SK-N-SH treated with all-trans-retinoic acid at 6 μM for 48 hours (cell line): ENCODE results near the gene MCCD1.

Experiments
- ATAC-seq: fragments of 200-7000 bp; cut with Tn5 transposase; 3 replicates; pipeline ENCODE4 v1.9.1; 2020; ENCODE audit warnings: mild to moderate bottlenecking, moderate library complexity
- ARNTL ChIP-seq: fragments of 450-650 bp; formaldehyde crosslinking; IDR thresholded peaks from 2 replicates; pipeline ENCODE4 v1.5.0; 2020; ENCODE audit warnings: low read depth, mild to moderate bottlenecking, moderate library complexity, borderline replicate concordance
- BACH2 ChIP-seq: fragments of 250-450 bp; sonication (Bioruptor Pico); IDR thresholded peaks from 2 replicates; pipeline ENCODE4 v1.9.0; 2021; ENCODE audit warnings: mild to moderate bottlenecking, borderline replicate concordance
- CREB5 ChIP-seq: fragments of 250-450 bp; sonication (Bioruptor Pico); IDR thresholded peaks from 2 replicates; pipeline ENCODE4 v1.5.1; 2020; ENCODE audit warnings: low read depth, mild to moderate bottlenecking, moderate library complexity
- CSRNP3 ChIP-seq: fragments of 250-450 bp; sonication (Bioruptor Pico); IDR thresholded peaks from 2 replicates; pipeline ENCODE4 v1.5.1; 2021; ENCODE audit warnings: mild to moderate bottlenecking, moderate library complexity
- ESRRG ChIP-seq: fragments of 250-450 bp; sonication (Bioruptor Pico); IDR thresholded peaks from 2 replicates; pipeline ENCODE4 v1.6.1; 2021; ENCODE audit warnings: mild to moderate bottlenecking
- ISL1 ChIP-seq: fragments of 250-450 bp; sonication (Bioruptor Pico); IDR thresholded peaks from 2 replicates; pipeline ENCODE4 v2.1.2; 2022; ENCODE audit warnings: mild to moderate bottlenecking, moderate library complexity
- OSR1 ChIP-seq: fragments of 250-450 bp; sonication (Bioruptor Pico); IDR thresholded peaks from 2 replicates; pipeline ENCODE4 v1.8.0; 2022; ENCODE audit warnings: moderate library complexity, mild to moderate bottlenecking, inconsistent platforms
- PATZ1 ChIP-seq: fragments of 250-450 bp; sonication (Bioruptor Pico); IDR thresholded peaks from 2 replicates; pipeline ENCODE4 v1.8.0; 2020; ENCODE audit warnings: mild to moderate bottlenecking, moderate library complexity, borderline replicate concordance
- SNAI2 ChIP-seq: fragments of 250-450 bp; sonication (Bioruptor Pico); IDR thresholded peaks from 2 replicates; pipeline ENCODE4 v1.5.0; 2020; ENCODE audit warnings: mild to moderate bottlenecking, moderate library complexity
- TCF4 ChIP-seq: fragments of 250-450 bp; sonication (Bioruptor Pico); IDR thresholded peaks from 2 replicates; pipeline ENCODE4 v1.8.0; 2021; ENCODE audit warnings: mild to moderate bottlenecking, moderate library complexity, borderline replicate concordance
- TOX ChIP-seq: fragments of 250-450 bp; sonication (Bioruptor Pico); IDR thresholded peaks from 2 replicates; pipeline ENCODE4 v1.8.0; 2021; ENCODE audit warnings: mild to moderate bottlenecking, moderate library complexity, borderline replicate concordance
- TSHZ2 ChIP-seq: fragments of 250-450 bp; sonication (Bioruptor Pico); IDR thresholded peaks from 2 replicates; pipeline ENCODE4 v1.5.0; 2020; ENCODE audit warnings: mild to moderate bottlenecking, moderate library complexity
- ZC3H10 ChIP-seq: fragments of 250-450 bp; sonication (Bioruptor Pico); IDR thresholded peaks from 2 replicates; pipeline ENCODE4 v1.5.1; 2021; ENCODE audit warnings: mild to moderate bottlenecking, moderate library complexity
- ZFP3 ChIP-seq: fragments of 250-450 bp; sonication (Bioruptor Pico); IDR thresholded peaks from 2 replicates; pipeline ENCODE4 v1.5.0; 2020; ENCODE audit warnings: mild to moderate bottlenecking, moderate library complexity
- ZFP30 ChIP-seq: fragments of 450-650 bp; formaldehyde crosslinking; IDR thresholded peaks from 2 replicates; pipeline ENCODE4 v1.5.0; 2022; ENCODE audit warnings: mild to moderate bottlenecking, moderate library complexity
- ZNF565 ChIP-seq: fragments of 450-650 bp; formaldehyde crosslinking; conservative IDR thresholded peaks from 2 replicates; pipeline ENCODE4 v1.5.0; 2020; ENCODE audit warnings: low read depth, mild to moderate bottlenecking, moderate library complexity
- ZNF70 ChIP-seq: fragments of 450-650 bp; formaldehyde crosslinking; IDR thresholded peaks from 2 replicates; pipeline ENCODE4 v1.5.0; 2020; ENCODE audit warnings: mild to moderate bottlenecking, moderate library complexity
- ZNF8 ChIP-seq: fragments of 450-650 bp; formaldehyde crosslinking; IDR thresholded peaks from 2 replicates; pipeline ENCODE4 v1.5.0; 2020; ENCODE audit warnings: mild to moderate bottlenecking, moderate library complexity
- TF ChIP-seq, protein P1 (sequence below): fragments of 250-450 bp; sonication (Bioruptor Pico); IDR thresholded peaks from 2 replicates; pipeline ENCODE4 v1.8.0; 2021; ENCODE audit warnings: low read depth, mild to moderate bottlenecking, moderate library complexity, borderline replicate concordance

Gene MCCD1

DNA sequence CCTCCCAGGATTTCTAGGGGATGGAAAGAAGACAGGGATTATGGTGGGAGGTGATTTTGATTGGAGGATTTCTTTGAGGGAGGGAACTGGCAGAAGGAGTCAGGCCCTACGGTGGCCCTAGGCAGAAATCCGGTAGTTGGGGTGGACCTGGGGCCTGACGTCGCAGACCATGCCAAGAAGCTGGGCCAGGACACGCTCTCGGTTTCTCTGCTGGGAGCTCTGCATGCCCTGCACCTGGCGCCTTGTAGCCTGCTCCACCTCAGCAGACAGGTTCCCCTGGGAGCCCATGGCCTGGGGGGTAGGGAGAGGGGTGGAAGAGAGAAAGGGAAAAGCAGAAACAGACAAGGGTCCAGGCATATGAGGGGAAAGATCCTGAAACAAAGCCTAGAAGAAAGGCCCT lies 16.5 kb downstream of the MCCD1 start:
- TF ChIP-seq ZC3H10 (CRISPR knock-in tag) (no peak), OSR1 (CRISPR knock-in tag) (no peak), BACH2 (CRISPR knock-in tag) (no peak), ARNTL (CRISPR knock-in tag) (no peak), SNAI2 (CRISPR knock-in tag) (no peak), CSRNP3 (no peak), TOX (CRISPR knock-in tag) (no peak), ZFP30 (no peak), ZFP3 (CRISPR knock-in tag) (no peak), TSHZ2 (CRISPR knock-in tag) (no peak), ZNF8 (no peak), ZNF565 (CRISPR knock-in tag) (no peak), ZNF70 (CRISPR knock-in tag) (no peak), ISL1 (CRISPR knock-in tag) (no peak)
- TF ChIP-seq, protein P1, sequence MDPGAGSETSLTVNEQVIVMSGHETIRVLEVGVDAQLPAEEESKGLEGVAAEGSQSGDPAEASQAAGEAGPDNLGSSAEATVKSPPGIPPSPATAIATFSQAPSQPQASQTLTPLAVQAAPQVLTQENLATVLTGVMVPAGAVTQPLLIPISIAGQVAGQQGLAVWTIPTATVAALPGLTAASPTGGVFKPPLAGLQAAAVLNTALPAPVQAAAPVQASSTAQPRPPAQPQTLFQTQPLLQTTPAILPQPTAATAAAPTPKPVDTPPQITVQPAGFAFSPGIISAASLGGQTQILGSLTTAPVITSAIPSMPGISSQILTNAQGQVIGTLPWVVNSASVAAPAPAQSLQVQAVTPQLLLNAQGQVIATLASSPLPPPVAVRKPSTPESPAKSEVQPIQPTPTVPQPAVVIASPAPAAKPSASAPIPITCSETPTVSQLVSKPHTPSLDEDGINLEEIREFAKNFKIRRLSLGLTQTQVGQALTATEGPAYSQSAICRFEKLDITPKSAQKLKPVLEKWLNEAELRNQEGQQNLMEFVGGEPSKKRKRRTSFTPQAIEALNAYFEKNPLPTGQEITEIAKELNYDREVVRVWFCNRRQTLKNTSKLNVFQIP = no peak
- no peak for ATAC-seq

DNA sequence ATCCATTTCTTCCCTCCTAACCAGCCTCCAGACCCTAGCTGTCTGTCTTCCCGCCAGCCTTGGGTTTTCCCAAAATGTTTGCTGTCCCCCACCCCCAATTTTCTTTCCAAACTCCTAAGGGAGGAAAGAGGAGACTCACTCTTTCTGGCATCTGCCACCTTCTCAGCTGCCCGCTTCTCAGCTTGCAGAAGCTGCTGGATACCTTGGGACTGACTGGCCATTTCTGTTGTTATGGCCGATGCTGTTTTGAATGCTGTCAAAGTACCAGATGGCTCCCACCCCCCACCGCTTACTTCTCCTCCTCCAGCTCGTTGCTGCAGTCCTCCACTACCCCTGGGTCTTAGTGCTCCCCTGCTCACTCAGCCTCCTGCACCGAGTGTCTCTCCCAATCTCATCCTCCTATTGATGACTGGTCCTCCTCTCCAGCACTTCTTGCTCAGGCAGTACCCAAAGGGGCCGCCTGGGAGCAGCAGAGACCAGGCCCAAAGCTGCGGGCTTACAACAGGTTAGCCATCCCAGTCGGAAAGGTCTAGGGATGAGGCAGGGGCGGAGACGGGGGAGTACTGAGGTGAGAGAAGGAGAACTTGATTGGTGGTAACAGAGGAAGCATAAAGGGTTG lies 17.7 kb downstream of the MCCD1 start, which contains the start of gene ATP6V1G2:
Gene ATP6V1G2 (minus strand): TSS at position 270 of the 619 bp plus-strand sequence. CDS start 49 bp downstream, at position 221.
- peak; percentile 20; the same call in 1 of the 2 replicates for TF ChIP-seq TCF4 (CRISPR knock-in tag)
- TF ChIP-seq ZNF70 (CRISPR knock-in tag) = peak; percentile 61; the same call in 1 of the 2 replicates
- TF ChIP-seq OSR1 (CRISPR knock-in tag) = no peak
- TF ChIP-seq BACH2 (CRISPR knock-in tag) = no peak

DNA sequence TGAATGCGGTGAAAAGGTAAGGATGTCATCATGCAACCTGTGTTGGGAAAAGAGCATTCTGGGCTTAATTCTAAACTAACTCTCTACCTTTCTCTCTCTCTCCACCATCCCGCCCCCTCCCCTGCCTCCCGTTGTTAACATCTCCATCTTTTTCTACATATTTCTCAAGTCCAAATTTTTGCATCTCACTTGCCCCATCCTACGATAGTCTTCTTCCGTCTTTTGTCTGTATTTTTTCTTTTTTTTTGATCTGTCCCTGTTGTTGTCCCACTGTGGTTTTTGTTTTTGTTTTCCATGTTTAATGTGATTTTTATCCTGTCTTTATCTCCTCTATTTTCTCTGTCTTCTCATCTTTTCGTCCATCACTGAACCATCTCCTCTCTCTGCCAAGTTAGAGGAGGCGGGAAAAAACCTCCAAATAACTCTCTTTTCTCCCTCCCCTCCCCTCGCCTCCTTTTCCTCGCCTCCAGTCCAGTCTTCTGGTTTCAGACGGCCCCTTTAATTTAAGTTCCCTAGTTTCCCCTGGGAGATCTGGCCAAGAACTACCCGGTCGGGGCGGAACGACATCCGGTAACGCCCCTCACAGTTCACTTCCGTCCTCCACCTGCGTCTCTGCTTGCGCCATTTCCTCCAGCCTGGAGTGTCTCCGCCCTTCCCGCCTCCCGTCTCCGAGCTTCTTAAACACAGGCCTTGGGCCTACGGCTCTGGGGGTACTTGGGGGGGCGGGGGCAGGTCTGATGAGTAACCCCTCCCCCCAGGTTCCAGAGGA lies 18.4 kb downstream of the MCCD1 start, which contains the start of gene NFKBIL1:
Gene NFKBIL1 (plus strand): TSS at position 651 of the 769 bp plus-strand sequence. CDS start 87 bp downstream, at position 738.
- no peak for TF ChIP-seq ZC3H10 (CRISPR knock-in tag)
- no peak for TF ChIP-seq SNAI2 (CRISPR knock-in tag)
- TF ChIP-seq ARNTL (CRISPR knock-in tag) = no peak
- no peak for TF ChIP-seq ESRRG (CRISPR knock-in tag)
- TF ChIP-seq CREB5 (CRISPR knock-in tag) = no peak
- TF ChIP-seq ZNF70 (CRISPR knock-in tag) = no peak
- no peak for TF ChIP-seq ISL1 (CRISPR knock-in tag)
- TF ChIP-seq ZNF8 = no peak
- TF ChIP-seq TSHZ2 (CRISPR knock-in tag) = peak; percentile 61; the same call in 1 of the 2 replicates
- no peak for TF ChIP-seq BACH2 (CRISPR knock-in tag)
- no peak for TF ChIP-seq TCF4 (CRISPR knock-in tag)
- TF ChIP-seq ZFP30 = no peak
- TF ChIP-seq, protein P1 = peak; percentile 55; the same call in 1 of the 2 replicates
- TF ChIP-seq ZFP3 (CRISPR knock-in tag) = no peak
- peak; percentile 93; the same call in 1 of the 2 replicates for TF ChIP-seq PATZ1 (CRISPR knock-in tag)
- TF ChIP-seq, all 23 proteins: peak for 3
- ATAC-seq = peak; percentile 92

More for the DNA sequence above, 17.7 kb downstream of the MCCD1 start, which contains the start of gene ATP6V1G2:
- peak; percentile 81 for ATAC-seq
